Pancreas (tissue), 10 donors: ENCODE measurements around the gene DENND6B. TPM values are rescaled to one million over a fixed set of nuclear protein-coding genes. Genes with fewer than 3 reads are reported as not detected.

Experiments used
- ATAC-seq, 4 donors: fragments of 200-7000 bp; cut with Tn5 transposase; one replicate each; pipeline versions ENCODE4 v1.8.0 to v1.9.1; 2020; ENCODE audit warnings: mild to moderate bottlenecking in 4 of 4, moderate library complexity in 4 of 4
- DNase-seq, 6 donors: peaks; one replicate each; pipeline ENCODE4 v3.0.0-alpha.2; 2020
- FAIRE-seq: peaks from 2 replicates; lab custom pipeline; 2012; peaks lifted over from hg19 to GRCh38; lab: Jason Lieb, UNC
- H3K27ac ChIP-seq, 4 donors: fragments of 200-600 bp; sonication (generic); 1 replicate in 3 of 4; 2 replicates in 1 of 4; pipeline versions ENCODE4 v1.5.0 to v1.8.0; 2020
- H3K27me3 ChIP-seq, 4 donors: fragments of 200-600 bp; one replicate each; pipeline ENCODE4 v1.8.0; 2021
- H3K36me3 ChIP-seq, 3 donors: fragments of 200-600 bp; sonication (generic) in 1 of 3; one replicate each; pipeline versions ENCODE4 v1.5.0 to v1.8.0; 2020 to 2021
- H3K4me1 ChIP-seq, 3 donors: fragments of 200-600 bp; one replicate each; pipeline ENCODE4 v1.8.0; 2021
- H3K4me3 ChIP-seq, 4 donors: fragments of 200-600 bp; sonication (generic) in 2 of 4; one replicate each; pipeline versions ENCODE4 v1.5.0 to v1.8.0; 2020 to 2021
- H3K9me3 ChIP-seq, 4 donors: fragments of 200-600 bp; one replicate each; pipeline ENCODE4 v1.8.0; 2021
- WGBS, 2 donors: extraction: QIAGEN DNeasy Blood & Tissue Kit; methylation state at CpG; one replicate each; pipeline ENCODE4 v1.1.7; 2013; 5-methylcytosine and 5-hydroxymethylcytosine counted together
- intact Hi-C, 3 donors: fragments of 100-400 bp; cut with DNase I; formaldehyde crosslinking; loops; one replicate each; pipeline versions ENCODE4 v1.11.1 to v1.14.2; 2022
- polyA plus RNA-seq, 2 donors: library from polyadenylated mRNA; stranded (reverse); fragments of 200-250 nt; gene quantifications; one replicate each; pipeline ENCODE4 v1.2.3, GENCODE V29; 2013
- total RNA-seq, 6 donors: library from RNA; stranded (reverse); fragmentation: NEBNext Ultra II Directional in 4 of 6; extraction: Animal tissue kit (Norgen Biotek cat#: 25700) in 4 of 6; gene quantifications; one replicate each; pipeline versions ENCODE4 v1.2.1 to v1.2.4, GENCODE V29; 2021 to 2023
- TF ChIP-seq, protein P1 (sequence below), 4 donors: fragments of 200-600 bp; sonication (generic) in 3 of 4; IDR thresholded peaks; one replicate each; pipeline versions ENCODE4 v1.5.0 to v1.8.0; 2021; ENCODE audit warnings: antibody characterized with exemption in 4 of 4
- donor health status: healthy with polysubstance abuse.
- donor health status: DM: no; HTN: no; CAD: no; lungs with moderate emphysema.
- donor health status: DM: no; HTN: no; CAD: no.
- donor health status: control.
- donor health status: control.
- donor health status: Bipolar disorder and iron deficiency.
- donor health status: DM: yes; HTN: yes; CAD: no.
- donor health status: DM: no; HTN: no; CAD: no.
- donor health status: DM: no; HTN: no; CAD: no.
- donor health status: DM: yes; HTN: yes; CAD: no.

Gene DENND6B
- total and polyA plus RNA-seq, 8 donors = 4.3 to 25.3 (median 6.2) TPM

GRCh38 chr22:50313600-50313999, 13.2 kb downstream of the DENND6B start:
- no peak for ATAC-seq
- no peak overlapping the region for H3K4me3 ChIP-seq

DNA sequence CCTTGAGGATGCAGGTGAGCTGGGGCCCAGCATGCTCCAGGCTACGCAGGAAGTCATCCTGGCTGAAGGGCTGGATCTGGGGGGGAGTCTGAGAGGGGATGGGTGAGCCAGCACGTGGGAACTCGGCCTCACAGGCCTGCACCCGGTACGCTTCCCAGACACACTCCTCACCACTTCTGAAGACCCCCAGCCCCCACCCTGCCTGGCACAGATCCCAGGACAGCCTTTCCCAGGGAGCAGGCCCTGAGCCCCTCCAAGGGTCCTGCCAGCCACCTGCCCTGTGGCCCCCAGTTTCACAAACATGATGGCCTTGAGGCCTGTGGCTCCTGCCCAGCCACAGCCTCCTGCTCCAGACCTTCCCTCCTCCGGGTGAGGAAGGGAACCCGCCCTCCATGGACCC, 13.8 kb downstream of the DENND6B start:
- TF ChIP-seq, protein P1, sequence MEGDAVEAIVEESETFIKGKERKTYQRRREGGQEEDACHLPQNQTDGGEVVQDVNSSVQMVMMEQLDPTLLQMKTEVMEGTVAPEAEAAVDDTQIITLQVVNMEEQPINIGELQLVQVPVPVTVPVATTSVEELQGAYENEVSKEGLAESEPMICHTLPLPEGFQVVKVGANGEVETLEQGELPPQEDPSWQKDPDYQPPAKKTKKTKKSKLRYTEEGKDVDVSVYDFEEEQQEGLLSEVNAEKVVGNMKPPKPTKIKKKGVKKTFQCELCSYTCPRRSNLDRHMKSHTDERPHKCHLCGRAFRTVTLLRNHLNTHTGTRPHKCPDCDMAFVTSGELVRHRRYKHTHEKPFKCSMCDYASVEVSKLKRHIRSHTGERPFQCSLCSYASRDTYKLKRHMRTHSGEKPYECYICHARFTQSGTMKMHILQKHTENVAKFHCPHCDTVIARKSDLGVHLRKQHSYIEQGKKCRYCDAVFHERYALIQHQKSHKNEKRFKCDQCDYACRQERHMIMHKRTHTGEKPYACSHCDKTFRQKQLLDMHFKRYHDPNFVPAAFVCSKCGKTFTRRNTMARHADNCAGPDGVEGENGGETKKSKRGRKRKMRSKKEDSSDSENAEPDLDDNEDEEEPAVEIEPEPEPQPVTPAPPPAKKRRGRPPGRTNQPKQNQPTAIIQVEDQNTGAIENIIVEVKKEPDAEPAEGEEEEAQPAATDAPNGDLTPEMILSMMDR (IDR thresholded peaks at IDR 0.05) = no peak
- H3K36me3 ChIP-seq = no peaks in the 10 kb centered on the region
- H3K27me3 ChIP-seq = no peaks in the 10 kb centered on the region
- FAIRE-seq (no peak), ATAC-seq (no peak), DNase-seq (peak in 1 of 6 donors; percentile 42)
- no peaks in the 10 kb centered on the region for H3K9me3 ChIP-seq
- WGBS, 2 donors = 70 to 85% methylated on average over 3 to 7 of the region's 7 CpGs
- intact Hi-C loops = no loop called here
- H3K27ac ChIP-seq = no peak overlapping the region
- no peaks in the 10 kb centered on the region for H3K4me1 ChIP-seq
- H3K4me3 ChIP-seq = no peak overlapping the region

More at GRCh38 chr22:50313600-50313999, 13.2 kb downstream of the DENND6B start:
- no peaks in the 10 kb centered on the region for H3K27me3 ChIP-seq
- 82 to 83% methylated on average over 11 to 14 of the region's 17 CpGs for WGBS, 2 donors
- TF ChIP-seq, protein P1 (IDR thresholded peaks at IDR 0.05) = no peak
- no peak for FAIRE-seq
- no peaks in the 10 kb centered on the region for H3K36me3 ChIP-seq
- no peak overlapping the region for H3K27ac ChIP-seq
- intact Hi-C loops = no loop called here
- H3K4me1 ChIP-seq = no peaks in the 10 kb centered on the region
- peak in 1 of 6 donors; percentile 29 for DNase-seq
- no peaks in the 10 kb centered on the region for H3K9me3 ChIP-seq

DNA sequence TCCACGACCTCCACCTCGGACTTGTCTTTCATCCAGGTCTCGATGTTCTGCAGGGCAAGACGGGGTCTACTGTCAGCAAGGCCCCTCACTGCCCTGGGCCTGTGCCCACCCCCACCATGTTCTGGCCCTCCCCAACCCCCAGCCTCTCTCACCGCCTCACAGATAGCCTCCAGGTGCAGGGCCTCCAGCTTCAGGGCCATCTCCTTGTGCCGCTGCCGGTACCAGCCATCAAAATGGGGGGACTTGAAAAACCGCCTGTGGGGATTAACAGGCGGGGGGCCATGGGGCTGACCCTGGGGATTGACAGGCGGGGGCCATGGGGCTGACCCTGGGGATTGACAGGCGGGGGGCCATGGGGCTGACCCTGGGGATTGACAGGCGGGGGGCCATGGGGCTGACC, 14.4 kb downstream of the DENND6B start:
- Histone ChIP-seq H3K9me3 (no peaks in the 10 kb centered on the region), H3K36me3 (no peaks in the 10 kb centered on the region), H3K27ac (no peak overlapping the region), H3K4me3 (no peak overlapping the region), H3K4me1 (no peaks in the 10 kb centered on the region), H3K27me3 (no peaks in the 10 kb centered on the region)
- no peak for ATAC-seq
- TF ChIP-seq, protein P1 (IDR thresholded peaks at IDR 0.05) = no peak
- no peak for FAIRE-seq
- intact Hi-C loops = no loop called here
- peak in 1 of 6 donors; percentile 30 for DNase-seq
- WGBS, 2 donors = 94 to 97% methylated on average over 11 of the region's 12 CpGs

GRCh38 chr22:50311606-50312351, 15.0 kb downstream of the DENND6B start:
- TF ChIP-seq, protein P1 (IDR thresholded peaks at IDR 0.05) = no peak
- no peak overlapping the region for H3K27ac ChIP-seq
- intact Hi-C loops = no loop called here
- no peaks in the 10 kb centered on the region for H3K36me3 ChIP-seq
- 89 to 93% methylated on average over 22 to 23 of the region's 23 CpGs for WGBS, 2 donors
- no peak for ATAC-seq
- no peak overlapping the region for H3K4me3 ChIP-seq
- no peak for FAIRE-seq
- no peaks in the 10 kb centered on the region for H3K9me3 ChIP-seq
- DNase-seq = peak in 2 of 6 donors; percentile 36 to 55
- H3K27me3 ChIP-seq = no peaks in the 10 kb centered on the region
- H3K4me1 ChIP-seq = no peaks in the 10 kb centered on the region

GRCh38 chr22:50310949-50311444, 15.8 kb downstream of the DENND6B start:
- H3K4me3 ChIP-seq = no peak overlapping the region
- H3K9me3 ChIP-seq = no peaks in the 10 kb centered on the region
- FAIRE-seq = no peak
- WGBS, 2 donors = 90 to 91% methylated on average over 16 of the region's 16 CpGs
- H3K36me3 ChIP-seq = no peaks in the 10 kb centered on the region
- intact Hi-C loops = no loop called here
- no peak for ATAC-seq
- no peaks in the 10 kb centered on the region for H3K27me3 ChIP-seq
- TF ChIP-seq, protein P1 (IDR thresholded peaks at IDR 0.05) = no peak
- peak in 1 of 6 donors; percentile 29 for DNase-seq
- H3K27ac ChIP-seq = no peak overlapping the region
- H3K4me1 ChIP-seq = no peaks in the 10 kb centered on the region
